Stimulated activated CD8-positive, alpha-beta memory T cell treated with anti-CD3 and anti-CD28 coated beads, Interleukin-15, amount 100 ng/mL, for 48 hours (primary cell): ENCODE results near the gene SLC39A9.

Experiments
- DNase-seq, 2 donors: peaks; one replicate each; pipeline ENCODE4 v3.0.0-alpha.2; 2020; ENCODE audit warnings: low read depth in 2 of 2

SLC39A9 gene

DNA sequence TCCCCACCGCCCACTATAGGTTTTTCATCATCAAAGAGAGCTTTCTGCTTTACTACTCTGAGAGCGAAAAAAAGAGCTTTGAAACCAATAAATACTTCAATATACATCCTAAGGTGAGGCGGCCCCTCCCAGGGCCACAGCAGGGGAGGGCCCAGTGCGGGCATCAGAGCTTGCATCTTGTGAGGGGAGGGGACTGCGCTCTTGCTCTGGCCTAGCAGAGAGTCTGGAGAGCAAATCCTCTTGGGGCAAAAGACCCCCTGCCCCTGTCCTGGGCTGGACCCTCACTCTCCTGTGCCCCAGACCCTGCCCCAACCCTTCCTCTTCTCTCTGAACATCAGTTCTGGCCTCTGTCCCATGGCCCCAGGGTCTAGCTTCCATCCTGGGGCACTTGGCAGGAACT, 101.6 kb downstream of the SLC39A9 start:
- no peak for DNase-seq

DNA sequence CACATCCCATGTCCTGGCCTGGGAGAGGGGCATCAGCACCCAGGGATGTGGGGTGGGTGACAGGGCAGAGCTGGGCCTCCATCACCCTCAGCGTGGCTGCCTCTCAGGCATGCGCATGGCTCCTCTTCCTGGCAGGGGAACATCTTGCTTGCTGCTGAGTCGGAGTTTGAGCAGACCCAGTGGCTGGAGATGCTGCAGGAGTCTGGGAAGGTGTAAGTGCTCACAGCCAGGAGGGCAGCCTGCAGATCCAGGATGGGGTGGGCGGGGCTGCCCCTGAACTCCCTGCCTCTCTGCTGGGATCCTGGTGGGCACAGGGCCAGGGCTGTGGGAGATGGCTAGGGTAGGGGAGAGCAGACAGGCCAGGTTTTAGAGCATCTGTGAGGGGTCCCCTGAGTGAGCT, 102.2 kb downstream of the SLC39A9 start:
- DNase-seq: no peak

DNA sequence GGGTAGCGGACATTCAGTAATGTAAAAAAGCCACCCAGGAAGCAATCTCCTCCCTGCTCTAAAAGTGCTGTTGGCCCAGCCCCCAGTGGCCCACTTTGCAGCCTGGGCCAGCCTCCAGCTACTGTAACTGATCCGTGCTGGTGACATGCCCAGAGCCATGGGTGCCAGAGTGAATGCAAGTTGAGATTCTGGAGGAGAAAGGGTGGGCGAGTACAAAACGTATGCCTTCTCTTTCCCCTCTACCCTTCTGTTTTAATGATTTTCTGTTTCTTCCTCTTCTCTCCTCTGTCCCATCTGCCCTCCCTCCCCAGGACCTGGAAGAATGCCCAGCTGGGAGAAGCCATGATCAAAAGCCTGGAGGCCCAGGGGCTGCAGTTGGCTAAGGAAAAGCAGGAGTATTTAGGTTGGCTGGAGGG, 102.9 kb downstream of the SLC39A9 start:
- no peak for DNase-seq

DNA sequence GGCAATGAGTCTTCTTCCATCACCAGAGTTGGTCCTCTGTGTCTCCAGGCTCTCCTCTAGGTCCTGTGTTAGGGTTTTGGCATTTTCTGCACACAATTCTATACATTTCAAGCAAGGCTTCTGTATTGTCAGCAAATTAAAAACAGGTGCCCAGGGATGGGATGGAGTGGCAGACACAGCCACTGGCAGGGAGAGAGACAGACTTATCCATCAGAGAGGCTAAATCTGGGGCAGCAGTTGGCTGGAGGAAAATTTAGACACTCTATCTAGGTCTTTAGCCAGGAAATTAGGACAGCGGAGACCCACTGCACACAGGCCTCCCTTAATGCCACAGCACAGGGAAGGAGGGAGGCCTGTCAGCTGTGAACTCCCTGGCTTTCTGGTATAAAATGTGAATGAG, 106.3 kb downstream of the SLC39A9 start:
- DNase-seq: no peak

DNA sequence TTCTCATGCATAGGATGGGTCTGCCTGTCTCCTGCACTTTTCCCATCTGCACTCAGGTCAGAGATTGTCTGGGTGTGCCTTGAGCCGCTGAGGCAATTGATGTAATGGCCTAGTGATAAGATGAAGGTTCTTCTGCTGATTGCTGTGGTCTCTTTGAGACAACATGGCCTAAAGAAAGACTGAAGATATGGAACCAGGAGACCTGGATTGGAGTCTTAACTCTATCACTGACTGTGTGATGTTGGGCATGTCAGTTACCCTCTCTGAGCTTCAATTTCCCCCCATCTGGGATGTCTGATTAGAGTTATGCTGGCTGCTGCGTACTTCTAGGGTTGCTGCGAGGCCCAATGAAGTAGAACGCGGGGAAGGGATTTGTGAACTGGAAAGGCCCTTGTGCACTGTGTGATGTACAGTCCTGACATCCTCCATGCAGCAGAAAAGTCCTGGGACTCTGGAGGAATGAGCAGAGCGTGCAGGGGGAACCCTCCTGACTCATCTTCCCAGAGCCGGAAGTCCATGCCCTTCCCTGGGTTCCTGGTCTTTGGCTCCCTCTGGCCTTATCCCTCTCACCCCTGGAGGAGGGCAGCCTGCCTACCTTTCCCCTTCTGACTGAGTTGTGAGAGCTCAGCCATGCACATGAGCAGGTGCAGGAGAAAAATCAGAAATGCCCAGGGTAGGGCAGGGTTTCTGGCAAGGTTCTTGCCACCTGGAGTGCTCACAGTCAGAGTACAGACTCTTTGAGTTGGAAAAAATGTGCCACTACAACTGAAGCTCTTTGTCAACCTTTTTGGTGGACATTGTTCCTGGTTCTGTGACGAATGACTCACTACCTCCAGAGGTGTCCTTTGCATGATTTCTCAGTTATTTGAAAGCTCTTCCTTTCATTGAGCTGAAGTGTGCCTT, 107.1 kb downstream of the SLC39A9 start:
- DNase-seq: no peak

DNA sequence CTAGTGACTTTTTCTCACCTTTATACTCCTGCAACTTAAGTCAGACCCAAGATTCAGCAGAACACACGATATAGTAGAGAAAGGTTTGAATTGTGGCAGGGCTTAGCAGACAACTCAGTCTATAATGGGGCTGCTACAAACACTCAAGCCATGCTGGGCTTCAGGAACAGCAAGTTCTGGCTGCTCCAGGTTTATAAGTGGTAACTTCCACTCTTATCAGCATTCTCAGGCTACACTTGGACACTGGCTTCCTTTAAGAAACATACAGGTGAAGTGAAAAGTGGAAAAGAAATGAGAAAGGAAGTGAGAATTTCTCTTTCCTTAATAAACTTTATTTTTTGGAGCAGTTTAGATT, 107.7 kb downstream of the SLC39A9 start:
- DNase-seq: no peak
